H1 (cell line): ENCODE results near the gene NFASC. TPM values are rescaled to one million over a fixed set of nuclear protein-coding genes. Genes with fewer than 3 reads are reported as not detected.

Source experiments
- CTCF ChIA-PET: fragments of 300-600 bp; sonication (Branson Sonifier 250); formaldehyde crosslinking; loops from one replicate; lab custom pipeline; 2021; ENCODE audit not compliant: partially characterized antibody; lab: Charles Lee
- POLR2A ChIA-PET: fragments of 300-600 bp; sonication (Branson Sonifier 250); formaldehyde crosslinking; loops from one replicate; lab custom pipeline; 2021; ENCODE audit warnings: inconsistent platforms; ENCODE audit not compliant: partially characterized antibody; lab: Charles Lee
- DNase-seq, 2 experiments: peaks; one replicate each; pipeline versions ENCODE4 v3.0.0 to v3.0.0-alpha.2; 2010 to 2022; ENCODE audit warnings: low spot score in 2 of 2, low read depth in 1 of 2, mixed read lengths in 1 of 2
- FAIRE-seq: peaks from 2 replicates; lab custom pipeline; 2011; peaks lifted over from hg19 to GRCh38; lab: Jason Lieb, UNC
- H2AFZ ChIP-seq: 2 replicates; pipeline ENCODE4 v1.8.1; 2012; ENCODE audit warnings: low read length, inconsistent platforms
- H2AK5ac ChIP-seq: 2 replicates; pipeline ENCODE4 v1.6.1; 2013; ENCODE audit warnings: low read depth, low read length
- H2BK120ac ChIP-seq: replicated peaks from 2 replicates; pipeline ENCODE3; 2013; ENCODE audit warnings: low read depth, low read length, inconsistent platforms
- H2BK12ac ChIP-seq: 2 replicates; pipeline ENCODE4 v1.6.1; 2013; ENCODE audit warnings: low read depth, low read length
- H2BK15ac ChIP-seq: 2 replicates; pipeline ENCODE4 v1.6.1; 2013; ENCODE audit warnings: low read length
- H2BK20ac ChIP-seq: 2 replicates; pipeline ENCODE4 v1.6.1; 2013; ENCODE audit warnings: low read length
- H2BK5ac ChIP-seq: 2 replicates; pipeline ENCODE4 v1.6.1; 2013; ENCODE audit warnings: low read depth, low read length
- H3K14ac ChIP-seq: 2 replicates; pipeline ENCODE4 v1.6.1; 2013; ENCODE audit warnings: inconsistent platforms; ENCODE audit not compliant: insufficient read length
- H3K18ac ChIP-seq: 2 replicates; pipeline ENCODE4 v1.6.1; 2013; ENCODE audit warnings: low read length; ENCODE audit errors: extremely low read depth
- H3K23ac ChIP-seq: 2 replicates; pipeline ENCODE4 v1.6.1; 2013; ENCODE audit warnings: inconsistent platforms; ENCODE audit not compliant: insufficient read length
- H3K23me2 ChIP-seq: 2 replicates; pipeline ENCODE4 v1.6.1; 2013; ENCODE audit warnings: low read depth, low read length
- H3K27ac ChIP-seq: 2 replicates; pipeline ENCODE4 v1.6.1; 2011; ENCODE audit warnings: low read depth, low read length, inconsistent platforms
- H3K27me3 ChIP-seq, 4 experiments: replicated peaks in 1 of 4; 1 replicate in 1 of 4; 2 replicates in 3 of 4; pipeline versions ENCODE4 v1.6.1 to v1.8.1; 2011 to 2013; ENCODE audit warnings: low read length in 3 of 4, mild to moderate bottlenecking in 3 of 4, inconsistent platforms in 2 of 4, mixed read lengths in 2 of 4, moderate library complexity in 1 of 4; ENCODE audit not compliant: control insufficient read depth in 3 of 4, insufficient read depth in 3 of 4; ENCODE audit errors: extremely low read depth in 1 of 4
- H3K36me3 ChIP-seq, 4 experiments: 2 replicates each; pipeline versions ENCODE4 v1.6.1 to v1.8.1; 2011 to 2013; ENCODE audit warnings: mild to moderate bottlenecking in 4 of 4, low read length in 3 of 4, moderate library complexity in 2 of 4, control low read depth in 1 of 4, inconsistent platforms in 1 of 4; ENCODE audit not compliant: insufficient read depth in 4 of 4, control insufficient read depth in 2 of 4
- H3K4ac ChIP-seq: replicated peaks from 2 replicates; pipeline ENCODE3; 2013; ENCODE audit warnings: low read length, low read depth, mixed read lengths, inconsistent platforms; ENCODE audit not compliant: insufficient read length
- H3K4me1 ChIP-seq, 4 experiments: replicated peaks in 1 of 4; 1 replicate in 1 of 4; 2 replicates in 3 of 4; pipeline versions ENCODE4 v1.6.1 to v1.8.1; 2011 to 2013; ENCODE audit warnings: low read length in 3 of 4, inconsistent platforms in 2 of 4, mixed read lengths in 1 of 4; ENCODE audit not compliant: insufficient read depth in 4 of 4, control insufficient read depth in 3 of 4
- H3K4me2 ChIP-seq, 2 experiments: 2 replicates each; pipeline versions ENCODE4 v1.6.1 to v1.8.1; 2011 to 2013; ENCODE audit warnings: low read depth in 2 of 2, low read length in 2 of 2, control low read depth in 1 of 2, inconsistent platforms in 1 of 2, mild to moderate bottlenecking in 1 of 2; ENCODE audit not compliant: insufficient read depth in 1 of 2
- H3K4me3 ChIP-seq, 4 experiments: fragments of 200-600, 300-600 bp in 1 of 4; sonication (generic), shearing (Covaris generic), sonication (Bioruptor Twin) in 1 of 4; 2 replicates each; pipeline versions ENCODE4 v1.5.1 to v1.8.1; 2011 to 2016; ENCODE audit warnings: low read length in 4 of 4, low read depth in 3 of 4, control low read depth in 2 of 4, inconsistent platforms in 2 of 4, mild to moderate bottlenecking in 2 of 4, mixed read lengths in 1 of 4, moderate library complexity in 1 of 4; ENCODE audit not compliant: insufficient read depth in 2 of 4; ENCODE audit errors: extremely low read depth in 1 of 4
- H3K56ac ChIP-seq: replicated peaks from 2 replicates; pipeline ENCODE3; 2013; ENCODE audit warnings: low read depth, mild to moderate bottlenecking, mixed read lengths, low read length, inconsistent platforms; ENCODE audit not compliant: insufficient read length
- H3K79me1 ChIP-seq: 2 replicates; pipeline ENCODE4 v1.6.1; 2013; ENCODE audit warnings: low read depth, low read length, control low read depth
- H3K79me2 ChIP-seq, 2 experiments: 2 replicates each; pipeline versions ENCODE4 v1.6.1 to v1.8.1; 2012 to 2013; ENCODE audit warnings: low read length in 2 of 2, mild to moderate bottlenecking in 2 of 2, inconsistent platforms in 1 of 2; ENCODE audit not compliant: insufficient read depth in 2 of 2, control insufficient read depth in 1 of 2
- H3K9ac ChIP-seq, 4 experiments: replicated peaks in 1 of 4; 1 replicate in 1 of 4; 2 replicates in 3 of 4; pipeline versions ENCODE4 v1.6.1 to v1.8.1; 2011 to 2013; ENCODE audit warnings: low read depth in 3 of 4, low read length in 3 of 4, control low read depth in 2 of 4, mild to moderate bottlenecking in 2 of 4, moderate library complexity in 2 of 4, inconsistent platforms in 1 of 4; ENCODE audit errors: extremely low read depth in 1 of 4
- H3K9me3 ChIP-seq, 2 experiments: 2 replicates each; pipeline versions ENCODE4 v1.6.1 to v1.8.1; 2012 to 2013; ENCODE audit warnings: mild to moderate bottlenecking in 2 of 2, moderate library complexity in 2 of 2, control low read depth in 1 of 2, inconsistent platforms in 1 of 2, low read depth in 1 of 2, low read length in 1 of 2, mixed read lengths in 1 of 2; ENCODE audit not compliant: insufficient read depth in 2 of 2
- H4K20me1 ChIP-seq, 2 experiments: replicated peaks in 1 of 2; 2 replicates each; pipeline versions ENCODE3 to v1.8.1; 2011 to 2013; ENCODE audit warnings: inconsistent platforms in 2 of 2, low read length in 2 of 2, mild to moderate bottlenecking in 1 of 2; ENCODE audit not compliant: insufficient read depth in 2 of 2, control insufficient read depth in 1 of 2
- H4K5ac ChIP-seq: 2 replicates; pipeline ENCODE4 v1.6.1; 2013; ENCODE audit warnings: low read length, low read depth, mixed read lengths, inconsistent platforms; ENCODE audit not compliant: insufficient read length
- H4K8ac ChIP-seq: 2 replicates; pipeline ENCODE4 v1.8.0; 2013; ENCODE audit warnings: mild to moderate bottlenecking, moderate library complexity, low read length, inconsistent platforms; ENCODE audit not compliant: insufficient read depth; ENCODE audit errors: extremely low read depth
- H4K91ac ChIP-seq: replicated peaks from 2 replicates; pipeline ENCODE3; 2013; ENCODE audit warnings: low read length, mixed read lengths, inconsistent platforms; ENCODE audit not compliant: insufficient read length
- BACH1 ChIP-seq: IDR thresholded peaks from 2 replicates; pipeline ENCODE4 v1.6.1; 2012; ENCODE audit warnings: low read length, improper control_type of control experiment
- EP300 ChIP-seq, 2 experiments: IDR thresholded peaks; 1 replicate in 1 of 2; 2 replicates in 1 of 2; pipeline ENCODE4 v1.6.1; 2011 to 2012; ENCODE audit warnings: low read depth in 2 of 2, low read length in 2 of 2, mild to moderate bottlenecking in 2 of 2, borderline replicate concordance in 1 of 2, inconsistent platforms in 1 of 2, moderate library complexity in 1 of 2
- NANOG ChIP-seq: IDR thresholded peaks from 2 replicates; pipeline ENCODE4 v1.6.1; 2011; ENCODE audit warnings: low read length, low read depth, mild to moderate bottlenecking, inconsistent platforms; ENCODE audit not compliant: insufficient read depth, poor library complexity, severe bottlenecking
- POU5F1 ChIP-seq: IDR thresholded peaks from 2 replicates; pipeline ENCODE4 v1.6.1; 2011; ENCODE audit warnings: low read depth, mild to moderate bottlenecking, low read length, moderate library complexity
- RNF2 ChIP-seq: fragments of 200-900, 300-1000 bp; sonication (generic); IDR thresholded peaks from 2 replicates; pipeline ENCODE4 v1.7.1; 2016; ENCODE audit warnings: borderline replicate concordance, low read depth, mild to moderate bottlenecking, antibody characterized with exemption, low read length; ENCODE audit not compliant: poor library complexity, severe bottlenecking; ENCODE audit errors: missing control alignments
- TEAD4 ChIP-seq: IDR thresholded peaks from 2 replicates; pipeline ENCODE4 v1.6.1; 2012; ENCODE audit warnings: low read depth, low read length, inconsistent platforms, mixed read lengths
- YY1 ChIP-seq: IDR thresholded peaks from 2 replicates; pipeline ENCODE4 v1.6.1; 2011; ENCODE audit warnings: low read depth, mild to moderate bottlenecking, low read length
- ZNF274 ChIP-seq: IDR thresholded peaks from 2 replicates; pipeline ENCODE4 v1.7.0; 2012; ENCODE audit warnings: low read length, borderline replicate concordance; ENCODE audit errors: extremely low read depth
- WGBS, 2 experiments: shearing (Covaris generic) in 1 of 2; methylation state at CpG; one replicate each; pipeline versions ENCODE4 v1.1.6 to v1.1.7; 2013 to 2015; ENCODE audit warnings: low lambda C conversion rate in 2 of 2, mixed read lengths in 2 of 2, inconsistent platforms in 1 of 2, low coverage in 1 of 2, missing lambda C conversion rate in 1 of 2; ENCODE audit not compliant: insufficient replicate concordance in 2 of 2, insufficient coverage in 1 of 2, insufficient read length in 1 of 2; ENCODE audit errors: extremely low coverage in 1 of 2, missing lambda C conversion rate in 1 of 2; 5-methylcytosine and 5-hydroxymethylcytosine counted together
- polyA plus RNA-seq, 7 experiments: library from polyadenylated mRNA; depleted of rRNA in 3 of 7; stranded (reverse) in 5 of 7; unstranded in 2 of 7; fragments of >200 nt in 5 of 7; fragments of 200-250 nt in 2 of 7; gene quantifications; 1 replicate in 5 of 7; 2 replicates in 1 of 7; 4 replicates in 1 of 7; pipeline versions ENCODE4 v1.2.1 to v1.2.3, GENCODE V29; 2011 to 2013; ENCODE audit warnings: missing spikeins in 2 of 7, mixed read lengths in 2 of 7
- total RNA-seq: library from RNA; stranded (reverse); fragmentation: NEBNext Ultra II Directional; extraction: Animal tissue kit (Norgen Biotek cat#: 25700); gene quantifications from 2 replicates; pipeline ENCODE4 v1.2.1, GENCODE V29; 2021

Gene NFASC
- total and polyA plus RNA-seq, 2 of the 8 experiments (the other 6 are each of a cell fraction or from before 2014, with no cell fraction given): 5.0 to 15.2 TPM

DNA sequence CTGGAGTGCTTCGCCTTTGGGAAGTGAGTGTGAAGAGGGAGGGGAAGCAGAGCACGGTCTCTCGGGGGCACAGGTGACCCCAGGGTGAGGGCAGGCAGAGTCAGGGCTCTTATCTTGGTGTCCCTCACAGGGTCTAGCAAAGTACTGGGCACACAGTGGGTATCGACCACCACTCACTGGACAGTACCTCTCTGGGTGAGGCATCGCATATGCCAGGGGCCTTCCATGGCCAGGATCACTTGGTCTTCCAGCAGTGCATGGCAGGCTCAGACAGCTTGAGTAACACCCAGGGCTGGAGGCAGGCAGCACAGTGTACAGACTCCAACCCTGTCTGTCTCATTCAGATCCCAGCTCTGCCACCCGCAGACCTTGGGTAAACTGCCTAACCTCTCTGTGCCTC lies 189.0 kb downstream of the NFASC start:
- Histone ChIP-seq H3K18ac (no peak overlapping the region), H3K36me3 (no peaks in the 10 kb centered on the region), H3K27ac (no peak overlapping the region), H3K4ac (no peak overlapping the region), H3K9me3 (no peaks in the 10 kb centered on the region), H2BK20ac (no peak overlapping the region), H4K5ac (no peak overlapping the region), H3K27me3 (no peaks in the 10 kb centered on the region), H2BK5ac (no peak overlapping the region), H3K14ac (no peak overlapping the region), H2AK5ac (no peak overlapping the region), H2BK12ac (no peak overlapping the region), H2BK120ac (no peak overlapping the region), H4K20me1 (no peaks in the 10 kb centered on the region), H4K91ac (no peak overlapping the region), H3K4me3 (no peak overlapping the region), H3K4me2 (no peak overlapping the region), H3K56ac (no peak overlapping the region), H2AFZ (no peak overlapping the region), H4K8ac (no peak overlapping the region), H2BK15ac (no peak overlapping the region; the same call in 1 of the 2 replicates), H3K9ac (no peak overlapping the region), H3K79me2 (no peaks in the 10 kb centered on the region), H3K23ac (no peak overlapping the region), H3K23me2 (no peaks in the 10 kb centered on the region), H3K79me1 (no peaks in the 10 kb centered on the region), H3K4me1 (peaks cover 0 to 4% (median 2%) of the 10 kb centered on the region in 4 experiments; a peak in 4 of 7 replicates)
- 94% methylated on average over 6 of the region's 6 CpGs; no CpG with 5 or more reads in 1 of the 2 experiments for WGBS, 2 experiments
- TF ChIP-seq ZNF274: no peak
- no peak for TF ChIP-seq RNF2
- TF ChIP-seq EP300 (IDR thresholded peaks at IDR 0.05; ENCODE audit: borderline replicate concordance in 1 of 2, low read depth in 2 of 2, low read length in 2 of 2): no peak
- TF ChIP-seq POU5F1: no peak
- TF ChIP-seq TEAD4: no peak
- no peak for TF ChIP-seq NANOG
- TF ChIP-seq YY1: no peak
- TF ChIP-seq BACH1: no peak
- ChIA-PET POLR2A (no interaction called here), CTCF (interaction anchor here (0.6 to 38.9 kb wide), 7 partner anchors 11 to 412 kb away, joined by 3 to 1336 read pairs (median 4); partner anchors contain the start of gene CNTN2)
- FAIRE-seq: no peak
- no peak for DNase-seq
